ENCODE results near the gene PGBD5. TPM values are rescaled to one million over a fixed set of nuclear protein-coding genes. Genes with fewer than 3 reads are reported as not detected.

PGBD5 gene
- total RNA-seq, 1 donor from 2014 or later = 14.7 TPM

DNA sequence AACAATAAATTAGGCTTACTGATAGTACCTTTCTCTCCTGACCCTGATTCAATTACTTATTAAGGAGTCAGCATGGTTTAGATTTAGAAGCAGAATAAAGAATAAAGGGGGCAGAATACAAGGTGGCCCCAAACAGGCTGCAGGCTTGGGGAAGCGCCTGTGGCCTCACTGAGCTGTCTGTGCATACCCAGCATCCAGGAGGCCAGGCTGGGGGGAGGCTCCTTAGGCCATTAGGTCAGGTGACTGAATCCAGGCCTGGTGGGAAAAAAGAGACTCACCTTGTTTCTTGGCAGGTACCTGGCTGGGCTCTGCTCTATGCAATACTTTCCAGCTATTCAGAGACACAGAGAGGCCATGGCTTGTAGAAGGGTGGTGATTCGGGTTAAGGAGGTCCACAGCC lies 38.8 kb downstream of the PGBD5 start:
- Mint-ChIP-seq H3K27ac (ENCODE audit: unreplicated experiment) (no peak overlapping the region), H3K4me1 (ENCODE audit: low read depth, unreplicated experiment) (peaks cover 13% of the 10 kb centered on the region), H3K36me3 (ENCODE audit: low read depth, unreplicated experiment) (peaks cover 13% of the 10 kb centered on the region), H3K9me3 (ENCODE audit: unreplicated experiment) (no peaks in the 10 kb centered on the region), H3K27me3 (ENCODE audit: low read depth, unreplicated experiment) (no peaks in the 10 kb centered on the region), H3K4me3 (ENCODE audit: unreplicated experiment) (no peak overlapping the region)
- no peak overlapping the region for H3K9ac ChIP-seq (ENCODE audit: low read length)
- no peak overlapping the region for H3K4me3 ChIP-seq (ENCODE audit: insufficient read depth, low read depth, low read length)
- H3K27me3 ChIP-seq (ENCODE audit: insufficient read depth, low read length) = no peaks in the 10 kb centered on the region
- TF ChIP-seq EZH2 (IDR thresholded peaks at IDR 0.05; ENCODE audit: insufficient read depth, low read length) = no peak
- no peaks in the 10 kb centered on the region for H3K4me1 ChIP-seq (ENCODE audit: insufficient read depth, low read length)
- no peaks in the 10 kb centered on the region for H3K36me3 ChIP-seq (ENCODE audit: insufficient read depth, low read length)
- no peak overlapping the region for H3K4me2 ChIP-seq (ENCODE audit: low read length)
- no peaks in the 10 kb centered on the region for H3K9me3 ChIP-seq (ENCODE audit: insufficient read depth, low read depth, low read length)
- H4K20me1 ChIP-seq (ENCODE audit: insufficient read depth, low read length) = no peaks in the 10 kb centered on the region
- FAIRE-seq = no peak
- H3K27ac ChIP-seq (ENCODE audit: low read depth, low read length) = no peak overlapping the region
- DNase-seq (ENCODE audit: low read depth) = no peak
- H3K79me2 ChIP-seq (ENCODE audit: insufficient read depth, low read length) = no peaks in the 10 kb centered on the region
- H2AFZ ChIP-seq (ENCODE audit: low read depth, low read length) = no peak overlapping the region

GRCh38 chr1:230386637-230387262 lies 39.4 kb downstream of the PGBD5 start:
- Histone ChIP-seq H3K4me2 (ENCODE audit: low read length) (no peak overlapping the region), H4K20me1 (ENCODE audit: insufficient read depth, low read length) (no peaks in the 10 kb centered on the region), H3K9me3 (ENCODE audit: insufficient read depth, low read depth, low read length) (no peaks in the 10 kb centered on the region), H3K4me3 (ENCODE audit: insufficient read depth, low read depth, low read length) (no peak overlapping the region), H3K9ac (ENCODE audit: low read length) (no peak overlapping the region), H2AFZ (ENCODE audit: low read depth, low read length) (no peak overlapping the region), H3K36me3 (ENCODE audit: insufficient read depth, low read length) (no peaks in the 10 kb centered on the region), H3K79me2 (ENCODE audit: insufficient read depth, low read length) (no peaks in the 10 kb centered on the region), H3K4me1 (ENCODE audit: insufficient read depth, low read length) (no peaks in the 10 kb centered on the region), H3K27ac (ENCODE audit: low read depth, low read length) (no peak overlapping the region), H3K27me3 (ENCODE audit: insufficient read depth, low read length) (no peaks in the 10 kb centered on the region)
- Mint-ChIP-seq H3K9me3 (ENCODE audit: unreplicated experiment) (no peaks in the 10 kb centered on the region), H3K36me3 (ENCODE audit: low read depth, unreplicated experiment) (peaks cover 13% of the 10 kb centered on the region), H3K4me1 (ENCODE audit: low read depth, unreplicated experiment) (peaks cover 14% of the 10 kb centered on the region), H3K27me3 (ENCODE audit: low read depth, unreplicated experiment) (no peaks in the 10 kb centered on the region), H3K4me3 (ENCODE audit: unreplicated experiment) (no peak overlapping the region), H3K27ac (ENCODE audit: unreplicated experiment) (no peak overlapping the region)
- FAIRE-seq (no peak), DNase-seq (ENCODE audit: low read depth) (no peak)
- TF ChIP-seq CTCF (IDR thresholded peaks at IDR 0.05; ENCODE audit: insufficient read depth, low read depth, low read length) (no peak), EZH2 (IDR thresholded peaks at IDR 0.05; ENCODE audit: insufficient read depth, low read length) (no peak)

DNA sequence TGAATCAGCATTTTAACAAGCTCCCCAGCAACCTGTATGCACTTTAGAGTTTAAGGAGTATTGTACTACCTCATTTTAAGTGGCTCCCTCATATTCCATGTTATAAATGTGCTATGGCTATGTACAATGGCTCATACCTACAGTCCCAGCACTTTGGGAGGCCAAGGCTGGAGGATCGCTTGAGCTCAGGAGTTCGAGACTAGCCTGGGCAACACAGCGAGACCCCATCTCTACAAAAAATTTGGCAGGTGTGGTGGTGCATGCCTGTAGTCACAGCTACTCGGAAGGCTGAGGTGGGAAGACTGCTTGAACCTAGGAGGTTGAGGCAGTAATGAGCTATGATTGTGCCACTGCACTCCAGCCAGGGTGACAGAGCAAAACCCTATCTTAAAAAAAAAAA lies 40.2 kb downstream of the PGBD5 start:
- Mint-ChIP-seq H3K9me3 (ENCODE audit: unreplicated experiment) (no peaks in the 10 kb centered on the region), H3K4me3 (ENCODE audit: unreplicated experiment) (no peak overlapping the region), H3K36me3 (ENCODE audit: low read depth, unreplicated experiment) (peaks cover 13% of the 10 kb centered on the region), H3K27ac (ENCODE audit: unreplicated experiment) (no peak overlapping the region), H3K27me3 (ENCODE audit: low read depth, unreplicated experiment) (no peaks in the 10 kb centered on the region), H3K4me1 (ENCODE audit: low read depth, unreplicated experiment) (peaks cover 17% of the 10 kb centered on the region)
- Histone ChIP-seq H3K4me2 (ENCODE audit: low read length) (no peak overlapping the region), H3K27ac (ENCODE audit: low read depth, low read length) (no peak overlapping the region), H3K4me3 (ENCODE audit: insufficient read depth, low read depth, low read length) (no peak overlapping the region), H3K36me3 (ENCODE audit: insufficient read depth, low read length) (no peaks in the 10 kb centered on the region), H3K79me2 (ENCODE audit: insufficient read depth, low read length) (no peaks in the 10 kb centered on the region), H3K27me3 (ENCODE audit: insufficient read depth, low read length) (no peaks in the 10 kb centered on the region), H3K4me1 (ENCODE audit: insufficient read depth, low read length) (no peaks in the 10 kb centered on the region), H3K9ac (ENCODE audit: low read length) (no peak overlapping the region), H2AFZ (ENCODE audit: low read depth, low read length) (no peak overlapping the region), H3K9me3 (ENCODE audit: insufficient read depth, low read depth, low read length) (no peaks in the 10 kb centered on the region), H4K20me1 (ENCODE audit: insufficient read depth, low read length) (no peaks in the 10 kb centered on the region)
- DNase-seq (ENCODE audit: low read depth) = no peak
- FAIRE-seq = no peak
- no peak for TF ChIP-seq CTCF (IDR thresholded peaks at IDR 0.05; ENCODE audit: insufficient read depth, low read depth, low read length)
- no peak for TF ChIP-seq EZH2 (IDR thresholded peaks at IDR 0.05; ENCODE audit: insufficient read depth, low read length)

Measured in astrocyte (in vitro differentiated cells and primary cell).